H1 (cell line): Measurements from ENCODE around the gene DNER. TPM values are rescaled to one million over a fixed set of nuclear protein-coding genes. Genes with fewer than 3 reads are reported as not detected.
"Not testable (repeated sequence)": the region's sequence is repeated elsewhere in the genome, so short reads cannot be mapped to it uniquely, and the experiment has no call there.

Experiments
- CTCF ChIA-PET: fragments of 300-600 bp; sonication (Branson Sonifier 250); formaldehyde crosslinking; loops from one replicate; lab custom pipeline; 2021; ENCODE audit not compliant: partially characterized antibody; lab: Charles Lee
- POLR2A ChIA-PET: fragments of 300-600 bp; sonication (Branson Sonifier 250); formaldehyde crosslinking; loops from one replicate; lab custom pipeline; 2021; ENCODE audit warnings: inconsistent platforms; ENCODE audit not compliant: partially characterized antibody; lab: Charles Lee
- DNase-seq, 2 experiments: peaks; one replicate each; pipeline versions ENCODE4 v3.0.0 to v3.0.0-alpha.2; 2010 to 2022; ENCODE audit warnings: low spot score in 2 of 2, low read depth in 1 of 2, mixed read lengths in 1 of 2
- FAIRE-seq: peaks from 2 replicates; lab custom pipeline; 2011; peaks lifted over from hg19 to GRCh38; lab: Jason Lieb, UNC
- H2AFZ ChIP-seq: 2 replicates; pipeline ENCODE4 v1.8.1; 2012; ENCODE audit warnings: low read length, inconsistent platforms
- H2AK5ac ChIP-seq: 2 replicates; pipeline ENCODE4 v1.6.1; 2013; ENCODE audit warnings: low read depth, low read length
- H2BK120ac ChIP-seq: replicated peaks from 2 replicates; pipeline ENCODE3; 2013; ENCODE audit warnings: low read depth, low read length, inconsistent platforms
- H2BK12ac ChIP-seq: 2 replicates; pipeline ENCODE4 v1.6.1; 2013; ENCODE audit warnings: low read depth, low read length
- H2BK15ac ChIP-seq: 2 replicates; pipeline ENCODE4 v1.6.1; 2013; ENCODE audit warnings: low read length
- H2BK20ac ChIP-seq: 2 replicates; pipeline ENCODE4 v1.6.1; 2013; ENCODE audit warnings: low read length
- H2BK5ac ChIP-seq: 2 replicates; pipeline ENCODE4 v1.6.1; 2013; ENCODE audit warnings: low read depth, low read length
- H3K14ac ChIP-seq: 2 replicates; pipeline ENCODE4 v1.6.1; 2013; ENCODE audit warnings: inconsistent platforms; ENCODE audit not compliant: insufficient read length
- H3K18ac ChIP-seq: 2 replicates; pipeline ENCODE4 v1.6.1; 2013; ENCODE audit warnings: low read length; ENCODE audit errors: extremely low read depth
- H3K23ac ChIP-seq: 2 replicates; pipeline ENCODE4 v1.6.1; 2013; ENCODE audit warnings: inconsistent platforms; ENCODE audit not compliant: insufficient read length
- H3K23me2 ChIP-seq: 2 replicates; pipeline ENCODE4 v1.6.1; 2013; ENCODE audit warnings: low read depth, low read length
- H3K27ac ChIP-seq: 2 replicates; pipeline ENCODE4 v1.6.1; 2011; ENCODE audit warnings: low read depth, low read length, inconsistent platforms
- H3K27me3 ChIP-seq, 4 experiments: replicated peaks in 1 of 4; 1 replicate in 1 of 4; 2 replicates in 3 of 4; pipeline versions ENCODE4 v1.6.1 to v1.8.1; 2011 to 2013; ENCODE audit warnings: low read length in 3 of 4, mild to moderate bottlenecking in 3 of 4, inconsistent platforms in 2 of 4, mixed read lengths in 2 of 4, moderate library complexity in 1 of 4; ENCODE audit not compliant: control insufficient read depth in 3 of 4, insufficient read depth in 3 of 4; ENCODE audit errors: extremely low read depth in 1 of 4
- H3K36me3 ChIP-seq, 4 experiments: 2 replicates each; pipeline versions ENCODE4 v1.6.1 to v1.8.1; 2011 to 2013; ENCODE audit warnings: mild to moderate bottlenecking in 4 of 4, low read length in 3 of 4, moderate library complexity in 2 of 4, control low read depth in 1 of 4, inconsistent platforms in 1 of 4; ENCODE audit not compliant: insufficient read depth in 4 of 4, control insufficient read depth in 2 of 4
- H3K4ac ChIP-seq: replicated peaks from 2 replicates; pipeline ENCODE3; 2013; ENCODE audit warnings: low read length, low read depth, mixed read lengths, inconsistent platforms; ENCODE audit not compliant: insufficient read length
- H3K4me1 ChIP-seq, 4 experiments: replicated peaks in 1 of 4; 1 replicate in 1 of 4; 2 replicates in 3 of 4; pipeline versions ENCODE4 v1.6.1 to v1.8.1; 2011 to 2013; ENCODE audit warnings: low read length in 3 of 4, inconsistent platforms in 2 of 4, mixed read lengths in 1 of 4; ENCODE audit not compliant: insufficient read depth in 4 of 4, control insufficient read depth in 3 of 4
- H3K4me2 ChIP-seq, 2 experiments: 2 replicates each; pipeline versions ENCODE4 v1.6.1 to v1.8.1; 2011 to 2013; ENCODE audit warnings: low read depth in 2 of 2, low read length in 2 of 2, control low read depth in 1 of 2, inconsistent platforms in 1 of 2, mild to moderate bottlenecking in 1 of 2; ENCODE audit not compliant: insufficient read depth in 1 of 2
- H3K4me3 ChIP-seq, 4 experiments: fragments of 200-600, 300-600 bp in 1 of 4; sonication (generic), shearing (Covaris generic), sonication (Bioruptor Twin) in 1 of 4; 2 replicates each; pipeline versions ENCODE4 v1.5.1 to v1.8.1; 2011 to 2016; ENCODE audit warnings: low read length in 4 of 4, low read depth in 3 of 4, control low read depth in 2 of 4, inconsistent platforms in 2 of 4, mild to moderate bottlenecking in 2 of 4, mixed read lengths in 1 of 4, moderate library complexity in 1 of 4; ENCODE audit not compliant: insufficient read depth in 2 of 4; ENCODE audit errors: extremely low read depth in 1 of 4
- H3K56ac ChIP-seq: replicated peaks from 2 replicates; pipeline ENCODE3; 2013; ENCODE audit warnings: low read depth, mild to moderate bottlenecking, mixed read lengths, low read length, inconsistent platforms; ENCODE audit not compliant: insufficient read length
- H3K79me1 ChIP-seq: 2 replicates; pipeline ENCODE4 v1.6.1; 2013; ENCODE audit warnings: low read depth, low read length, control low read depth
- H3K79me2 ChIP-seq, 2 experiments: 2 replicates each; pipeline versions ENCODE4 v1.6.1 to v1.8.1; 2012 to 2013; ENCODE audit warnings: low read length in 2 of 2, mild to moderate bottlenecking in 2 of 2, inconsistent platforms in 1 of 2; ENCODE audit not compliant: insufficient read depth in 2 of 2, control insufficient read depth in 1 of 2
- H3K9ac ChIP-seq, 4 experiments: replicated peaks in 1 of 4; 1 replicate in 1 of 4; 2 replicates in 3 of 4; pipeline versions ENCODE4 v1.6.1 to v1.8.1; 2011 to 2013; ENCODE audit warnings: low read depth in 3 of 4, low read length in 3 of 4, control low read depth in 2 of 4, mild to moderate bottlenecking in 2 of 4, moderate library complexity in 2 of 4, inconsistent platforms in 1 of 4; ENCODE audit errors: extremely low read depth in 1 of 4
- H3K9me3 ChIP-seq, 2 experiments: 2 replicates each; pipeline versions ENCODE4 v1.6.1 to v1.8.1; 2012 to 2013; ENCODE audit warnings: mild to moderate bottlenecking in 2 of 2, moderate library complexity in 2 of 2, control low read depth in 1 of 2, inconsistent platforms in 1 of 2, low read depth in 1 of 2, low read length in 1 of 2, mixed read lengths in 1 of 2; ENCODE audit not compliant: insufficient read depth in 2 of 2
- H4K20me1 ChIP-seq, 2 experiments: replicated peaks in 1 of 2; 2 replicates each; pipeline versions ENCODE3 to v1.8.1; 2011 to 2013; ENCODE audit warnings: inconsistent platforms in 2 of 2, low read length in 2 of 2, mild to moderate bottlenecking in 1 of 2; ENCODE audit not compliant: insufficient read depth in 2 of 2, control insufficient read depth in 1 of 2
- H4K5ac ChIP-seq: 2 replicates; pipeline ENCODE4 v1.6.1; 2013; ENCODE audit warnings: low read length, low read depth, mixed read lengths, inconsistent platforms; ENCODE audit not compliant: insufficient read length
- H4K8ac ChIP-seq: 2 replicates; pipeline ENCODE4 v1.8.0; 2013; ENCODE audit warnings: mild to moderate bottlenecking, moderate library complexity, low read length, inconsistent platforms; ENCODE audit not compliant: insufficient read depth; ENCODE audit errors: extremely low read depth
- H4K91ac ChIP-seq: replicated peaks from 2 replicates; pipeline ENCODE3; 2013; ENCODE audit warnings: low read length, mixed read lengths, inconsistent platforms; ENCODE audit not compliant: insufficient read length
- WGBS, 2 experiments: shearing (Covaris generic) in 1 of 2; methylation state at CpG; one replicate each; pipeline versions ENCODE4 v1.1.6 to v1.1.7; 2013 to 2015; ENCODE audit warnings: low lambda C conversion rate in 2 of 2, mixed read lengths in 2 of 2, inconsistent platforms in 1 of 2, low coverage in 1 of 2, missing lambda C conversion rate in 1 of 2; ENCODE audit not compliant: insufficient replicate concordance in 2 of 2, insufficient coverage in 1 of 2, insufficient read length in 1 of 2; ENCODE audit errors: extremely low coverage in 1 of 2, missing lambda C conversion rate in 1 of 2; 5-methylcytosine and 5-hydroxymethylcytosine counted together
- polyA plus RNA-seq, 7 experiments: library from polyadenylated mRNA; depleted of rRNA in 3 of 7; stranded (reverse) in 5 of 7; unstranded in 2 of 7; fragments of >200 nt in 5 of 7; fragments of 200-250 nt in 2 of 7; gene quantifications; 1 replicate in 5 of 7; 2 replicates in 1 of 7; 4 replicates in 1 of 7; pipeline versions ENCODE4 v1.2.1 to v1.2.3, GENCODE V29; 2011 to 2013; ENCODE audit warnings: missing spikeins in 2 of 7, mixed read lengths in 2 of 7
- total RNA-seq: library from RNA; stranded (reverse); fragmentation: NEBNext Ultra II Directional; extraction: Animal tissue kit (Norgen Biotek cat#: 25700); gene quantifications from 2 replicates; pipeline ENCODE4 v1.2.1, GENCODE V29; 2021

The DNER gene
- total and polyA plus RNA-seq, 2 of the 8 experiments (the other 6 are each of a cell fraction or from before 2014, with no cell fraction given) = 6.8 to 16.3 TPM

GRCh38 chr2:229742691-229743090, 28.3 kb upstream of the DNER start:
- H4K5ac ChIP-seq, H3K4me3 ChIP-seq, H2BK15ac ChIP-seq, H3K14ac ChIP-seq, H4K8ac ChIP-seq, H3K18ac ChIP-seq, H3K79me1 ChIP-seq, H3K23ac ChIP-seq, DNase-seq, CTCF ChIA-PET, H2BK120ac ChIP-seq, POLR2A ChIA-PET, H3K4me2 ChIP-seq, H3K23me2 ChIP-seq, FAIRE-seq, H4K91ac ChIP-seq, H3K4me1 ChIP-seq, H2AK5ac ChIP-seq, H3K79me2 ChIP-seq, H3K27me3 ChIP-seq, H4K20me1 ChIP-seq, H3K9ac ChIP-seq, H2BK20ac ChIP-seq, H3K36me3 ChIP-seq, H2BK12ac ChIP-seq, H3K4ac ChIP-seq, H3K27ac ChIP-seq, H2BK5ac ChIP-seq, H2AFZ ChIP-seq, H3K56ac ChIP-seq: not testable (repeated sequence)
- WGBS, 2 experiments = no CpG with 5 or more reads among the region's 35 CpGs
- peaks cover 20 to 21% of the 10 kb centered on the region in 2 experiments for H3K9me3 ChIP-seq
